Endothelial cell (in vitro differentiated cells): ENCODE data around the gene U2SURP. TPM values are rescaled to one million over a fixed set of nuclear protein-coding genes. Genes with fewer than 3 reads are reported as not detected.

ENCODE experiments used
- DNase-seq: peaks from one replicate; pipeline ENCODE4 v3.0.0; 2021; ENCODE audit warnings: low spot score
- H3K27ac Mint-ChIP-seq: one replicate; pipeline ENCODE4 v1.8.0; 2021; ENCODE audit warnings: mixed read lengths, inconsistent platforms; ENCODE audit not compliant: unreplicated experiment
- H3K27me3 Mint-ChIP-seq: one replicate; pipeline ENCODE4 v1.8.0; 2021; ENCODE audit warnings: mild to moderate bottlenecking, moderate library complexity, mixed read lengths, inconsistent platforms; ENCODE audit not compliant: unreplicated experiment
- H3K36me3 Mint-ChIP-seq: one replicate; pipeline ENCODE4 v1.8.0; 2021; ENCODE audit warnings: mild to moderate bottlenecking, low read depth, mixed read lengths, inconsistent platforms; ENCODE audit not compliant: unreplicated experiment
- H3K4me1 Mint-ChIP-seq: one replicate; pipeline ENCODE4 v1.8.0; 2021; ENCODE audit warnings: mild to moderate bottlenecking, mixed read lengths, inconsistent platforms; ENCODE audit not compliant: unreplicated experiment
- H3K4me3 Mint-ChIP-seq: one replicate; pipeline ENCODE4 v1.8.0; 2021; ENCODE audit warnings: mild to moderate bottlenecking, mixed read lengths, inconsistent platforms; ENCODE audit not compliant: unreplicated experiment
- H3K9me3 Mint-ChIP-seq: one replicate; pipeline ENCODE4 v1.8.0; 2021; ENCODE audit warnings: mixed read lengths, inconsistent platforms; ENCODE audit not compliant: unreplicated experiment
- CTCF ChIP-seq: fragments of 200-600 bp; sonication (generic); IDR thresholded peaks from one replicate; pipeline ENCODE4 v1.5.0; 2021; ENCODE audit warnings: antibody characterized with exemption; ENCODE audit not compliant: unreplicated experiment
- total RNA-seq: library from RNA; stranded (reverse); fragmentation: NEBNext Ultra II Directional; extraction: Animal tissue kit (Norgen Biotek cat#: 25700); gene quantifications from one replicate; pipeline ENCODE4 v1.2.1, GENCODE V29; 2021; ENCODE audit not compliant: unreplicated experiment

U2SURP gene
- total RNA-seq, 1 donor from 2014 or later = 86.1 TPM

- no peak for TF ChIP-seq CTCF
- no peak overlapping the region for H3K4me3 Mint-ChIP-seq
- peaks cover 7% of the 10 kb centered on the region for H3K9me3 Mint-ChIP-seq
- H3K4me1 Mint-ChIP-seq = no peaks in the 10 kb centered on the region
- DNase-seq = no peak
- no peak overlapping the region for H3K27ac Mint-ChIP-seq
- peaks cover 11% of the 10 kb centered on the region for H3K36me3 Mint-ChIP-seq
- H3K27me3 Mint-ChIP-seq = no peaks in the 10 kb centered on the region
These were observed 103.8 kb downstream of the U2SURP start for GRCh38 chr3:143105170-143105569.

DNA sequence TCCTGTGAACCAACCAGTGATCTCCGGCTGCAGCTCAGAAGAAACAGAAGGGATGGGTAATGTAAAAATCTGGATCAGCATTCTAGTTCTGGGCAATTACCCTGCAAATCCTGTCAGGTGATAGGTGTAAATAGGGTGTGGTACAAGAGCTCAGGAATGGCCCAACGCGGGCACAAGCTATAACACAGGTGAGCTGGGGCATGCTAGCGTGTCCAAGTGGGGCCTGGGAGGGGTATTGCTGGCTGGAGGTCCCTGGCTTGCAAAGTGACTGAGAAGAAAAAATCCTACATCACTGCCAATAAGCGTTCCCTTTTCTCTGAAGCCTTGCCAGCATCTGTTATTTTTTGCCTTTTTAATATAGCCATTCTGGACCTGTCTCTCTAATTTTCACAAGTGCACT, 108.5 kb downstream of the U2SURP start:
- Mint-ChIP-seq H3K4me1 (peaks cover 4% of the 10 kb centered on the region), H3K4me3 (no peak overlapping the region), H3K36me3 (peaks cover 7% of the 10 kb centered on the region), H3K27ac (no peak overlapping the region), H3K9me3 (peaks cover 3% of the 10 kb centered on the region), H3K27me3 (no peaks in the 10 kb centered on the region)
- no peak for DNase-seq
- TF ChIP-seq CTCF = no peak

Other genes starting within 250 kb of the U2SURP start
- gene PCOLCE2, start 112.5 kb upstream of the U2SURP start, total RNA-seq = 1.8 TPM
- gene PAQR9, start 37.9 kb upstream of the U2SURP start, total RNA-seq = not detected
- 12.9 TPM for gene CHST2, start 118.2 kb downstream of the U2SURP start, total RNA-seq